NCI-H226 (cell line): ENCODE measurements around the gene REV3L.
"Not testable (repeated sequence)": the region's sequence is repeated elsewhere in the genome, so short reads cannot be mapped to it uniquely, and the experiment has no call there.

Experiments used
- DNase-seq: peaks from one replicate; pipeline ENCODE4 v3.0.0-alpha.2; 2015

Gene REV3L

GRCh38 chr6:111291336-111292259 is 191.4 kb downstream of the REV3L start:
- no peak for DNase-seq

- peak; percentile 11 for DNase-seq
These were observed 192.2 kb downstream of the REV3L start for GRCh38 chr6:111290689-111291335.

- not testable (repeated sequence) for DNase-seq
These were observed 198.7 kb downstream of the REV3L start for GRCh38 chr6:111284356-111284755.

- DNase-seq, result no peak
These were observed 199.3 kb downstream of the REV3L start for GRCh38 chr6:111283707-111284106.

- DNase-seq, result no peak
These were observed 200.5 kb downstream of the REV3L start for GRCh38 chr6:111282515-111282914.

- DNase-seq, result no peak
These were observed 202.5 kb downstream of the REV3L start for GRCh38 chr6:111280445-111280955.

- no peak for DNase-seq
These were observed 204.3 kb downstream of the REV3L start for GRCh38 chr6:111278731-111279130.

- DNase-seq, result no peak
These were observed 205.2 kb downstream of the REV3L start for GRCh38 chr6:111277819-111278218.

GRCh38 chr6:111276736-111277135 is 206.3 kb downstream of the REV3L start:
- no peak for DNase-seq

GRCh38 chr6:111276335-111276734 is 206.7 kb downstream of the REV3L start:
- peak; percentile 22 for DNase-seq

GRCh38 chr6:111274593-111275217 is 208.3 kb downstream of the REV3L start:
- DNase-seq, result no peak

- no peak for DNase-seq
These were observed 212.9 kb downstream of the REV3L start for GRCh38 chr6:111270121-111270520.

- DNase-seq, result no peak
These were observed 213.5 kb downstream of the REV3L start for GRCh38 chr6:111269401-111269970.

- no peak for DNase-seq
These were observed 215.2 kb downstream of the REV3L start for GRCh38 chr6:111267764-111268333.

- DNase-seq, result no peak
These were observed 216.7 kb downstream of the REV3L start for GRCh38 chr6:111266276-111266675.

GRCh38 chr6:111265842-111266241 is 217.2 kb downstream of the REV3L start:
- no peak for DNase-seq

GRCh38 chr6:111263837-111264236 is 219.2 kb downstream of the REV3L start:
- DNase-seq, result peak; percentile 26

GRCh38 chr6:111260570-111261298 is 222.3 kb downstream of the REV3L start:
- DNase-seq, result no peak

GRCh38 chr6:111259089-111259831 is 223.8 kb downstream of the REV3L start:
- DNase-seq, result peak; percentile 97

GRCh38 chr6:111258615-111259088 is 224.4 kb downstream of the REV3L start:
- DNase-seq, result peak; percentile 26

- DNase-seq, result no peak
These were observed 225.0 kb downstream of the REV3L start for GRCh38 chr6:111258010-111258409.
